Muscle layer of colon (tissue), 2 donors: ENCODE measurements around the gene ZMIZ1.

ENCODE experiments used
- H3K27ac ChIP-seq: one replicate; pipeline ENCODE4 v1.7.0; 2013; ENCODE audit warnings: low read depth, mild to moderate bottlenecking, low read length, moderate library complexity
- H3K27me3 ChIP-seq, 2 donors: one replicate each; pipeline ENCODE4 v1.7.0; 2013; ENCODE audit warnings: low read length in 2 of 2, mild to moderate bottlenecking in 2 of 2; ENCODE audit not compliant: insufficient read depth in 2 of 2, control insufficient read depth in 1 of 2
- H3K36me3 ChIP-seq: one replicate; pipeline ENCODE4 v1.7.0; 2013; ENCODE audit warnings: mild to moderate bottlenecking, low read length; ENCODE audit not compliant: insufficient read depth
- H3K4me1 ChIP-seq: one replicate; pipeline ENCODE4 v1.7.0; 2013; ENCODE audit warnings: mild to moderate bottlenecking, low read length; ENCODE audit not compliant: insufficient read depth
- H3K4me3 ChIP-seq, 2 donors: one replicate each; pipeline ENCODE4 v1.7.0; 2013; ENCODE audit warnings: low read length in 2 of 2, low read depth in 1 of 2, mild to moderate bottlenecking in 1 of 2, moderate library complexity in 1 of 2
- H3K9ac ChIP-seq: one replicate; pipeline ENCODE4 v1.7.0; 2013; ENCODE audit warnings: low read length
- H3K9me3 ChIP-seq: one replicate; pipeline ENCODE4 v1.7.0; 2013; ENCODE audit warnings: mild to moderate bottlenecking, low read length
- donor health status: abdominal sarcoma.
- donor health status: Adenocarcinoma of cecum.

Gene ZMIZ1

GRCh38 chr10:79100771-79101170 is 32.0 kb downstream of the ZMIZ1 start:
- Histone ChIP-seq H3K36me3 (no peaks in the 10 kb centered on the region), H3K9me3 (no peaks in the 10 kb centered on the region), H3K27me3 (no peaks in the 10 kb centered on the region), H3K4me1 (peaks cover 86% of the 10 kb centered on the region), H3K4me3 (no peak overlapping the region), H3K9ac (no peak overlapping the region), H3K27ac (peak overlapping the region; percentile 12)

- peak overlapping the region; percentile 73 for H3K27ac ChIP-seq
- peak overlapping the region in 1 of 2 donors; percentile 24 for H3K4me3 ChIP-seq
- H3K9ac ChIP-seq: peak overlapping the region; percentile 50
- H3K9me3 ChIP-seq: no peaks in the 10 kb centered on the region
- H3K27me3 ChIP-seq: no peaks in the 10 kb centered on the region
- no peaks in the 10 kb centered on the region for H3K36me3 ChIP-seq
- peaks cover 92% of the 10 kb centered on the region for H3K4me1 ChIP-seq
These were observed 33.1 kb downstream of the ZMIZ1 start for GRCh38 chr10:79101560-79102497.

- peaks cover 89% of the 10 kb centered on the region for H3K4me1 ChIP-seq
- no peaks in the 10 kb centered on the region for H3K36me3 ChIP-seq
- H3K9me3 ChIP-seq: no peaks in the 10 kb centered on the region
- H3K27ac ChIP-seq: peak overlapping the region; percentile 73
- H3K4me3 ChIP-seq: no peak overlapping the region
- no peak overlapping the region for H3K9ac ChIP-seq
- no peaks in the 10 kb centered on the region for H3K27me3 ChIP-seq
These were observed 33.7 kb downstream of the ZMIZ1 start for GRCh38 chr10:79102498-79102874.

GRCh38 chr10:79103129-79103528 is 34.4 kb downstream of the ZMIZ1 start:
- Histone ChIP-seq H3K27ac (peak overlapping the region; percentile 44), H3K36me3 (no peaks in the 10 kb centered on the region), H3K4me3 (no peak overlapping the region), H3K9me3 (no peaks in the 10 kb centered on the region), H3K9ac (no peak overlapping the region), H3K4me1 (peaks cover 91% of the 10 kb centered on the region), H3K27me3 (no peaks in the 10 kb centered on the region)

GRCh38 chr10:79103585-79103984 is 34.8 kb downstream of the ZMIZ1 start:
- no peaks in the 10 kb centered on the region for H3K9me3 ChIP-seq
- no peaks in the 10 kb centered on the region for H3K27me3 ChIP-seq
- H3K9ac ChIP-seq: no peak overlapping the region
- H3K4me3 ChIP-seq: no peak overlapping the region
- H3K4me1 ChIP-seq: peaks cover 93% of the 10 kb centered on the region
- H3K36me3 ChIP-seq: no peaks in the 10 kb centered on the region
- peak overlapping the region; percentile 51 for H3K27ac ChIP-seq

- no peak overlapping the region for H3K27ac ChIP-seq
- H3K9ac ChIP-seq: no peak overlapping the region
- H3K9me3 ChIP-seq: no peaks in the 10 kb centered on the region
- no peaks in the 10 kb centered on the region for H3K27me3 ChIP-seq
- H3K36me3 ChIP-seq: peaks cover under 1% of the 10 kb centered on the region
- no peak overlapping the region for H3K4me3 ChIP-seq
- H3K4me1 ChIP-seq: peaks cover 93% of the 10 kb centered on the region
These were observed 36.5 kb downstream of the ZMIZ1 start for GRCh38 chr10:79105150-79105739.

GRCh38 chr10:79105818-79106217 is 37.1 kb downstream of the ZMIZ1 start:
- Histone ChIP-seq H3K27ac (no peak overlapping the region), H3K27me3 (no peaks in the 10 kb centered on the region), H3K4me3 (no peak overlapping the region), H3K9ac (no peak overlapping the region), H3K36me3 (peaks cover 6% of the 10 kb centered on the region), H3K9me3 (no peaks in the 10 kb centered on the region), H3K4me1 (peaks cover 87% of the 10 kb centered on the region)

- Histone ChIP-seq H3K4me1 (peaks cover 86% of the 10 kb centered on the region), H3K27me3 (no peaks in the 10 kb centered on the region), H3K9me3 (no peaks in the 10 kb centered on the region), H3K27ac (no peak overlapping the region), H3K36me3 (peaks cover 7% of the 10 kb centered on the region), H3K9ac (no peak overlapping the region), H3K4me3 (no peak overlapping the region)
These were observed 37.7 kb downstream of the ZMIZ1 start for GRCh38 chr10:79106256-79107050.

- H3K27ac ChIP-seq: peak overlapping the region; percentile 2
- peaks cover 86% of the 10 kb centered on the region for H3K4me1 ChIP-seq
These were observed 39.0 kb downstream of the ZMIZ1 start for GRCh38 chr10:79107736-79108264.

GRCh38 chr10:79108728-79109127 is 40.0 kb downstream of the ZMIZ1 start:
- H3K27me3 ChIP-seq: no peaks in the 10 kb centered on the region
- no peaks in the 10 kb centered on the region for H3K9me3 ChIP-seq
- no peak overlapping the region for H3K4me3 ChIP-seq
- no peak overlapping the region for H3K9ac ChIP-seq
- peaks cover 86% of the 10 kb centered on the region for H3K4me1 ChIP-seq
- H3K27ac ChIP-seq: no peak overlapping the region
- peaks cover 7% of the 10 kb centered on the region for H3K36me3 ChIP-seq

More at GRCh38 chr10:79107736-79108264, 39.0 kb downstream of the ZMIZ1 start:
- Histone ChIP-seq H3K36me3 (peaks cover 7% of the 10 kb centered on the region), H3K4me3 (no peak overlapping the region), H3K9ac (no peak overlapping the region), H3K9me3 (no peaks in the 10 kb centered on the region), H3K27me3 (no peaks in the 10 kb centered on the region)

GRCh38 chr10:79111427-79111826 is 42.7 kb downstream of the ZMIZ1 start:
- Histone ChIP-seq H3K4me3 (no peak overlapping the region), H3K9ac (peak overlapping the region; percentile 36), H3K27ac (peak overlapping the region; percentile 92), H3K27me3 (no peaks in the 10 kb centered on the region), H3K36me3 (peaks cover 7% of the 10 kb centered on the region), H3K9me3 (no peaks in the 10 kb centered on the region), H3K4me1 (peaks cover 88% of the 10 kb centered on the region)
